Activated T-cell treated with anti-CD3 and anti-CD28 coated beads, Interleukin-2, amount 50 U/mL, for 72 hours (primary cell): ENCODE data around the gene YTHDF1. TPM values are rescaled to one million over a fixed set of nuclear protein-coding genes. Genes with fewer than 3 reads are reported as not detected.

Experiments
- ATAC-seq, 2 donors: fragments of 150-1000 bp; cut with Tn5 transposase; replicated peaks in 1 of 2; 2 replicates each; pipeline ENCODE4 v1.10.0; 2021; ENCODE audit warnings: moderate library complexity in 2 of 2, mild to moderate bottlenecking in 1 of 2
- DNase-seq, 2 donors: peaks; one replicate each; pipeline ENCODE4 v3.0.0; 2021 to 2022; ENCODE audit warnings: mixed read lengths in 1 of 2
- H3K27ac Mint-ChIP-seq: one replicate; pipeline ENCODE4 v1.8.0; 2022; ENCODE audit warnings: mild to moderate bottlenecking, moderate library complexity, mixed read lengths
- H3K27me3 Mint-ChIP-seq: one replicate; pipeline ENCODE4 v1.8.0; 2022; ENCODE audit warnings: low read depth, mixed read lengths
- H3K36me3 Mint-ChIP-seq, 2 donors: one replicate each; pipeline ENCODE4 v1.8.0; 2022; ENCODE audit warnings: mixed read lengths in 2 of 2, mild to moderate bottlenecking in 1 of 2; ENCODE audit not compliant: insufficient read depth in 2 of 2
- H3K4me1 Mint-ChIP-seq: one replicate; pipeline ENCODE4 v1.8.0; 2022; ENCODE audit warnings: low read depth, mixed read lengths
- H3K4me3 Mint-ChIP-seq, 2 donors: one replicate each; pipeline ENCODE4 v1.8.0; 2022; ENCODE audit warnings: mild to moderate bottlenecking in 2 of 2, mixed read lengths in 2 of 2, moderate library complexity in 2 of 2
- H3K9me3 Mint-ChIP-seq, 2 donors: one replicate each; pipeline ENCODE4 v1.8.0; 2022; ENCODE audit warnings: mixed read lengths in 2 of 2
- total RNA-seq, 2 donors: library from RNA; stranded (reverse); gene quantifications; one replicate each; pipeline ENCODE4 v1.2.3, GENCODE V29; 2022

Gene YTHDF1
- total RNA-seq, 2 donors from 2014 or later: 39.1 to 43.2 TPM

DNA sequence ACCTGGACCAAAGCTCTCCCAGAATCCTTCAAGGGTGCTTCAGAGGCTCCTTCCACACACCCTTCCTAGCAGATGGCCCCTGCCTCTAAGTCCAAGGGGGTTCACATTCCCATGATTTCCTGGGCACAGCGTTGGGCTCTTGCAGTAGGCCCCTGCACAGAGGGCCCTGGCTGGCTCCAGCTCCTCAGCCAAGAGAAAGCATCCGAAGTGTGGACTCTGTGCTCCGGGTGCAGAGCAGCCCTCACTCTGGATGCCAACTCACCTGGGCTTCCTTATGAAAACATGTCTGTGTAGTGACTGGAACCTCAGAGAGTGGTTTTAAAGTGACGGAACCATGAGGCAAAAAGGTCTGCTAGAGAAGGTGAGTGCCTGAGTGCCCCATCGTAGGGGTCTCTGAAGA, 11.6 kb downstream of the YTHDF1 start:
- no peaks in the 10 kb centered on the region for H3K27me3 Mint-ChIP-seq
- DNase-seq (no peak), ATAC-seq (no peak)
- H3K27ac Mint-ChIP-seq: no peak overlapping the region
- peaks cover 9% of the 10 kb centered on the region for H3K4me1 Mint-ChIP-seq
- no peak overlapping the region for H3K4me3 Mint-ChIP-seq
- peaks cover 0 to 21% of the 10 kb centered on the region in 2 donors for H3K36me3 Mint-ChIP-seq
- no peaks in the 10 kb centered on the region for H3K9me3 Mint-ChIP-seq

GRCh38 chr20:63202811-63203526, 13.0 kb downstream of the YTHDF1 start:
- DNase-seq: no peak
- Mint-ChIP-seq H3K4me1 (peaks cover 19% of the 10 kb centered on the region), H3K36me3 (peaks cover 0 to 16% of the 10 kb centered on the region in 2 donors), H3K4me3 (no peak overlapping the region), H3K9me3 (no peaks in the 10 kb centered on the region), H3K27ac (no peak overlapping the region), H3K27me3 (no peaks in the 10 kb centered on the region)
- ATAC-seq: no peak

- Mint-ChIP-seq H3K27me3 (no peaks in the 10 kb centered on the region), H3K4me1 (peaks cover 27% of the 10 kb centered on the region)
Observed at GRCh38 chr20:63202021-63202420, 13.9 kb downstream of the YTHDF1 start.

GRCh38 chr20:63198606-63199005, 17.3 kb downstream of the YTHDF1 start:
- Mint-ChIP-seq H3K4me1 (peaks cover 34% of the 10 kb centered on the region), H3K36me3 (peaks cover 0 to 7% of the 10 kb centered on the region in 2 donors)
- ATAC-seq: no peak

More at GRCh38 chr20:63202021-63202420, 13.9 kb downstream of the YTHDF1 start:
- Mint-ChIP-seq H3K9me3 (no peaks in the 10 kb centered on the region), H3K36me3 (peaks cover 0 to 12% of the 10 kb centered on the region in 2 donors), H3K4me3 (no peak overlapping the region), H3K27ac (no peak overlapping the region)
- DNase-seq (no peak), ATAC-seq (no peak)

GRCh38 chr20:63196768-63197470, 19.0 kb downstream of the YTHDF1 start:
- Mint-ChIP-seq H3K36me3 (peaks cover 0 to 3% of the 10 kb centered on the region in 2 donors), H3K9me3 (no peaks in the 10 kb centered on the region), H3K4me3 (no peak overlapping the region), H3K27ac (peak overlapping the region; percentile 42), H3K4me1 (peaks cover 34% of the 10 kb centered on the region), H3K27me3 (no peaks in the 10 kb centered on the region)
- DNase-seq (no peak), ATAC-seq (no peak)

More at GRCh38 chr20:63198606-63199005, 17.3 kb downstream of the YTHDF1 start:
- Mint-ChIP-seq H3K4me3 (no peak overlapping the region), H3K9me3 (no peaks in the 10 kb centered on the region), H3K27me3 (no peaks in the 10 kb centered on the region), H3K27ac (peak overlapping the region; percentile 57)
- DNase-seq: no peak

DNA sequence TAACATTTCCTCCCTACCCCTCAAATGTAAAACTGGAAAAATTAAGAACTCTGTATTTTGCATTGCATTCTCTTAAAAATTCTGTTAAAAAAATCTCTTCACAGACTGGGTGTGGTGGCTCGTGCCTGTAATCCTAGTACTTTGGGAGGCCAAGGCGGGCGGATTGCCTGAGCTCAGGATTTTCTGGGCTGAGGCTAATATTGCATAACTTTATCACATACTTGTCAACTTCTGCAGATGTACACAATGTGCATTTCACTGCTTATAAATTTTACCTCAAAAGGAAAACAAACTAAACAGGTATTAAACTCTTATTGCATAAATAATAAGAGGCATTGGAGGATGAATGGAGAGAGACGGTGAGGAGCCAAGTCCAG, 21.1 kb downstream of the YTHDF1 start:
- Mint-ChIP-seq H3K4me3 (no peak overlapping the region), H3K27ac (no peak overlapping the region), H3K27me3 (no peaks in the 10 kb centered on the region), H3K4me1 (peaks cover 29% of the 10 kb centered on the region), H3K9me3 (no peaks in the 10 kb centered on the region), H3K36me3 (no peaks in the 10 kb centered on the region)
- ATAC-seq: no peak
- no peak for DNase-seq

DNA sequence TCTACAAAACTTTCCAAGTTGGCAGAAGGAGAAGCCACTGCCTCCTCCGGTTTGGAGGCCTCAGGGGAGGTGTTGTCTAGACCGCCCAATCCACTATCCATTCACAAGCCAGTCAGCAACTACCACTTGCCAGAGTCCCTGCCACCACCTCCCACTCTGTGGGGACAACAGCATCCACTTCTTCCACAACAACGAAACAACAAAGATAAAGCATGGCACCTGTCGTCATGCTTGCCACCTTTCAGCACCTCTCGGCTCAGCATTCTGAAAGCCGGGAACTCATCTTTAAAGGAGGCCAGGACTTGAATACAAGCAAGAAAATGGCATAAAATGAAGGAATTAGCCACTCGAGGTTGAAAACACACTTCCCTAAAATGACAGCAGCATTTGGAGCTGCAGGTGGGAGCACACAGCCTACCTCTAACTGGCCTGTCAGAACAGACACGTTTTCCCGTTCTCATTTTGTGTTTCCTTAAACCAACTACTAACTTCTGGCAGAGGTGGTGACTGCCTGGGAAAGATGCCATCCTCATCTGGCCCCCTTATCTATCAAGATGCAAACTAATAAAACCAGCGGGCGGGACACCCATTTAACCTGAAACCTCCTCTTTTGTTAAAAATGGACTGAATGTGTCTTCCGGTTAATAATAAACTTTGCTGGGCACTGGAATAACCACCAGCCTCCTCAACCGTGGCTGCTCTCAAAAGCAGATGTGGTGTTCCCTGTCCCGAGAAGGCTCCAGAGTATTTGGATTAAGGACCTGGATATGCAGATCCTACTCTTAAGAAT, 21.7 kb downstream of the YTHDF1 start:
- H3K27me3 Mint-ChIP-seq: no peaks in the 10 kb centered on the region
- no peaks in the 10 kb centered on the region for H3K36me3 Mint-ChIP-seq
- ATAC-seq: no peak
- peaks cover 26% of the 10 kb centered on the region for H3K4me1 Mint-ChIP-seq
- H3K27ac Mint-ChIP-seq: no peak overlapping the region
- no peak for DNase-seq
- H3K4me3 Mint-ChIP-seq: no peak overlapping the region
- no peaks in the 10 kb centered on the region for H3K9me3 Mint-ChIP-seq

- Mint-ChIP-seq H3K36me3 (no peaks in the 10 kb centered on the region), H3K9me3 (no peaks in the 10 kb centered on the region), H3K4me3 (no peak overlapping the region), H3K4me1 (peaks cover 13% of the 10 kb centered on the region), H3K27me3 (no peaks in the 10 kb centered on the region), H3K27ac (no peak overlapping the region)
- ATAC-seq (no peak), DNase-seq (no peak)
Observed at GRCh38 chr20:63192721-63193120, 23.2 kb downstream of the YTHDF1 start.

DNA sequence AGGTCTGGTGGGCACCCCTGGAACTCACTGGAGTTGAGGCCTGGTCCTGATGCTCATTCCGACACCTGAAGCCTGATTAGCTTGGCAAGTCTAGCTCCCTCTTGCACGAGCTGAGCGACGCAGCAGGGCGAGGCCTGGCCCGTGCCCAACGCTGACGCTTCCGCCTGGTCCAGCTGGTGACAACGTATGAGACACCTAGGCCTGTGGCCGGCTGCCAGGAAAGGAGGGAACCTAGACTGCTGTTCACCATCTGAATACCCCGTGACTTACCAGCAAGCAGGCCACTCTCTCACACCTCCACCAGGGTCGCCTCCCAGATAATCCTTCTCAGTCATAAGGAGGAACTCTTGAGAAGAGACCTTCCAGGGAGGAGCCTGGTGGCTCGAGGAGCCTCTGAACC, 24.5 kb downstream of the YTHDF1 start:
- Mint-ChIP-seq H3K27me3 (no peaks in the 10 kb centered on the region), H3K27ac (no peak overlapping the region), H3K36me3 (no peaks in the 10 kb centered on the region), H3K9me3 (no peaks in the 10 kb centered on the region), H3K4me3 (no peak overlapping the region), H3K4me1 (peaks cover 3% of the 10 kb centered on the region)
- ATAC-seq: no peak
- no peak for DNase-seq

DNA sequence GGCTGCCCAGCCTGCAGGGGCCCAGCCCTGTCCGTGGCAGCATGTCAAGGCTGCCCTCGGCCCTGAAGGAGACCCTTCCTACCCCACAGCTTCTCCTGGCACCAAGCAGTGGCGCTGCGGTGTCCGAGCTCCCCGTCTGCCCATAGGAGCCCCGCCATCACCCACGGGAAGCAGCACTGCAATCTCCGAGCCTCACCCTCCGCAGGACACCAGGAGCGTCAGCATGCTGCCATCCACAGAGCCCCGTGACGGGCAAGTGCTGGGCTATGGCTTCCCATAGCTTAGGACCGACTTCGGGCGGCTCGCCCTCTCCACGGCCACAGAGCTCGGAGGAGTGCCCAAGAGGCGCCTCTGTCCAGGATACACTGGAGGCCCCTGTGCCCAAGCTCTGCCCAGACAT, 25.1 kb downstream of the YTHDF1 start:
- Mint-ChIP-seq H3K27me3 (no peaks in the 10 kb centered on the region), H3K9me3 (no peaks in the 10 kb centered on the region), H3K4me3 (no peak overlapping the region), H3K36me3 (no peaks in the 10 kb centered on the region), H3K4me1 (no peaks in the 10 kb centered on the region), H3K27ac (no peak overlapping the region)
- no peak for DNase-seq
- ATAC-seq: no peak

GRCh38 chr20:63189846-63190559, 25.9 kb downstream of the YTHDF1 start:
- DNase-seq (no peak), ATAC-seq (no peak)
- no peak overlapping the region for H3K4me3 Mint-ChIP-seq
- no peak overlapping the region for H3K27ac Mint-ChIP-seq
- peaks cover 0 to 2% of the 10 kb centered on the region in 2 donors for H3K9me3 Mint-ChIP-seq
- H3K27me3 Mint-ChIP-seq: no peaks in the 10 kb centered on the region
- no peaks in the 10 kb centered on the region for H3K4me1 Mint-ChIP-seq
- H3K36me3 Mint-ChIP-seq: no peaks in the 10 kb centered on the region

GRCh38 chr20:63189322-63189642, 26.6 kb downstream of the YTHDF1 start:
- ATAC-seq: no peak
- H3K27ac Mint-ChIP-seq: no peak overlapping the region
- no peaks in the 10 kb centered on the region for H3K27me3 Mint-ChIP-seq
- H3K9me3 Mint-ChIP-seq: peaks cover 0 to 2% of the 10 kb centered on the region in 2 donors
- no peaks in the 10 kb centered on the region for H3K4me1 Mint-ChIP-seq
- H3K36me3 Mint-ChIP-seq: no peaks in the 10 kb centered on the region
- H3K4me3 Mint-ChIP-seq: no peak overlapping the region
- DNase-seq: no peak
